ENCODE data around the gene JAML. TPM values are rescaled to one million over a fixed set of nuclear protein-coding genes. Genes with fewer than 3 reads are reported as not detected.

The JAML gene
- total and polyA plus RNA-seq, 2 of the 13 experiments (the other 11 are each of a cell fraction or from before 2014, with no cell fraction given) = 2.0 to 3.3 TPM

DNA sequence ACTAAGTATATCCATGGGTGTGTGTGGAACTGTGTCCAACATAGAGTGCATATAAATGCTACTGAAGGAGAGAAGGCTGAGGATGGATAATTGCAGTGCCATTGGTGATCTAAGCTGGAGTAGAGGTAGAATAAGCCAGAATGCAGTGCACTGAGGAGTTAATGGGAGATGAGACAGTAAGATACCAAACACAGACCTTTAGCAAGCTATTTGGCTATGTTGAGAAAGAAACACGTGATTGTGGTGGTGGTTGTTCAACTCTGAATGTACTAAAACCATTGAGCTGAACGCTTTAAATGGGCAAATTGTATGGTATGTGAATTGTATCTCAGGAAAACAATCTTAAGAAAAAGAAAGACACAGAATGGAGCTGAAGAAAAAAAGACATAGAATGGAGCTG, 22.8 kb downstream of the JAML start:
- Histone ChIP-seq H3K9me3 (ENCODE audit: low read length) (no peaks in the 10 kb centered on the region), H2AFZ (ENCODE audit: low read length) (no peak overlapping the region), H3K27me3 (ENCODE audit: control insufficient read depth in 1 of 2, insufficient read depth in 2 of 2, low read length in 2 of 2) (no peaks in the 10 kb centered on the region), H3K4me1 (ENCODE audit: insufficient read depth, low read length) (peaks cover 87% of the 10 kb centered on the region), H3K36me3 (replicated peaks in 1 of 2; ENCODE audit: control insufficient read depth in 1 of 2, insufficient read depth in 2 of 2, low read length in 2 of 2) (no peaks in the 10 kb centered on the region), H3K79me2 (ENCODE audit: insufficient read depth, low read length) (no peaks in the 10 kb centered on the region), H3K4me2 (ENCODE audit: low read depth, low read length) (peak overlapping the region; percentile 61), H4K20me1 (ENCODE audit: insufficient read depth, low read length) (no peaks in the 10 kb centered on the region), H3K9ac (ENCODE audit: insufficient read depth, low read depth, low read length) (peak overlapping the region; percentile 34), H3K4me3 (replicated peaks in 1 of 3; ENCODE audit: insufficient read depth in 1 of 3, low read depth in 2 of 3, low read length in 3 of 3) (peak overlapping the region in 1 of 3 experiments; percentile 38; a peak in 1 of 6 replicates), H3K27ac (ENCODE audit: extremely low read length, insufficient read depth, low read length) (peak overlapping the region; percentile 92)
- DNase-seq (ENCODE audit: low spot score) = no peak
- peak; percentile 73 for FAIRE-seq
- BruUV-seq (replicated peaks) = TSS peak; percentile 71
- no peak; the same call in 2 of the 3 replicates for ATAC-seq
- in situ Hi-C loops (cut with HindIII; ENCODE audit: extremely low pct_ligation_motif_present, low pct_unique_long_range_greater_than_20kb) = no loop called here
- CTCF ChIA-PET (ENCODE audit: low intra/inter-chr PET ratio, low total read pairs) = no interaction called here
- WGBS (ENCODE audit: low lambda C conversion rate) = 49% methylated on average over 2 of the region's 2 CpGs
- POLR2A ChIA-PET = interaction anchor here (1.0 to 2.4 kb wide), 4 partner anchors 11 to 190 kb away, joined by 3 to 49 read pairs (median 10); partner anchors contain the start of genes MPZL2 and MPZL3
- intact Hi-C loops (cut with micrococcal nuclease; ENCODE audit: unreplicated experiment) = loop anchor here (1.0 kb wide), 1 partner anchor 10 kb away; no protein-coding TSS in a partner anchor
- TF ChIP-seq TOPORS (CRISPR knock-in tag; IDR thresholded peaks at IDR 0.05) (no peak), ZSCAN20 (CRISPR knock-in tag; IDR thresholded peaks at IDR 0.05; ENCODE audit: borderline replicate concordance) (no peak), ZNF124 (CRISPR knock-in tag; IDR thresholded peaks at IDR 0.05) (no peak), ZNF816 (CRISPR knock-in tag; IDR thresholded peaks at IDR 0.05; ENCODE audit: borderline replicate concordance) (no peak), BRD4 (CRISPR knock-in tag; IDR thresholded peaks at IDR 0.05) (0 out of 2 replicates have a peak, but pooled peaks have one; percentile 21), MXD4 (CRISPR knock-in tag; IDR thresholded peaks at IDR 0.05) (no peak), ZNF367 (CRISPR knock-in tag; IDR thresholded peaks at IDR 0.05; ENCODE audit: borderline replicate concordance) (no peak)
- TF ChIP-seq, protein P1, sequence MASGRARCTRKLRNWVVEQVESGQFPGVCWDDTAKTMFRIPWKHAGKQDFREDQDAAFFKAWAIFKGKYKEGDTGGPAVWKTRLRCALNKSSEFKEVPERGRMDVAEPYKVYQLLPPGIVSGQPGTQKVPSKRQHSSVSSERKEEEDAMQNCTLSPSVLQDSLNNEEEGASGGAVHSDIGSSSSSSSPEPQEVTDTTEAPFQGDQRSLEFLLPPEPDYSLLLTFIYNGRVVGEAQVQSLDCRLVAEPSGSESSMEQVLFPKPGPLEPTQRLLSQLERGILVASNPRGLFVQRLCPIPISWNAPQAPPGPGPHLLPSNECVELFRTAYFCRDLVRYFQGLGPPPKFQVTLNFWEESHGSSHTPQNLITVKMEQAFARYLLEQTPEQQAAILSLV (CRISPR knock-in tag; IDR thresholded peaks at IDR 0.05; ENCODE audit: borderline replicate concordance) = no peak
- TF ChIP-seq, protein P2, sequence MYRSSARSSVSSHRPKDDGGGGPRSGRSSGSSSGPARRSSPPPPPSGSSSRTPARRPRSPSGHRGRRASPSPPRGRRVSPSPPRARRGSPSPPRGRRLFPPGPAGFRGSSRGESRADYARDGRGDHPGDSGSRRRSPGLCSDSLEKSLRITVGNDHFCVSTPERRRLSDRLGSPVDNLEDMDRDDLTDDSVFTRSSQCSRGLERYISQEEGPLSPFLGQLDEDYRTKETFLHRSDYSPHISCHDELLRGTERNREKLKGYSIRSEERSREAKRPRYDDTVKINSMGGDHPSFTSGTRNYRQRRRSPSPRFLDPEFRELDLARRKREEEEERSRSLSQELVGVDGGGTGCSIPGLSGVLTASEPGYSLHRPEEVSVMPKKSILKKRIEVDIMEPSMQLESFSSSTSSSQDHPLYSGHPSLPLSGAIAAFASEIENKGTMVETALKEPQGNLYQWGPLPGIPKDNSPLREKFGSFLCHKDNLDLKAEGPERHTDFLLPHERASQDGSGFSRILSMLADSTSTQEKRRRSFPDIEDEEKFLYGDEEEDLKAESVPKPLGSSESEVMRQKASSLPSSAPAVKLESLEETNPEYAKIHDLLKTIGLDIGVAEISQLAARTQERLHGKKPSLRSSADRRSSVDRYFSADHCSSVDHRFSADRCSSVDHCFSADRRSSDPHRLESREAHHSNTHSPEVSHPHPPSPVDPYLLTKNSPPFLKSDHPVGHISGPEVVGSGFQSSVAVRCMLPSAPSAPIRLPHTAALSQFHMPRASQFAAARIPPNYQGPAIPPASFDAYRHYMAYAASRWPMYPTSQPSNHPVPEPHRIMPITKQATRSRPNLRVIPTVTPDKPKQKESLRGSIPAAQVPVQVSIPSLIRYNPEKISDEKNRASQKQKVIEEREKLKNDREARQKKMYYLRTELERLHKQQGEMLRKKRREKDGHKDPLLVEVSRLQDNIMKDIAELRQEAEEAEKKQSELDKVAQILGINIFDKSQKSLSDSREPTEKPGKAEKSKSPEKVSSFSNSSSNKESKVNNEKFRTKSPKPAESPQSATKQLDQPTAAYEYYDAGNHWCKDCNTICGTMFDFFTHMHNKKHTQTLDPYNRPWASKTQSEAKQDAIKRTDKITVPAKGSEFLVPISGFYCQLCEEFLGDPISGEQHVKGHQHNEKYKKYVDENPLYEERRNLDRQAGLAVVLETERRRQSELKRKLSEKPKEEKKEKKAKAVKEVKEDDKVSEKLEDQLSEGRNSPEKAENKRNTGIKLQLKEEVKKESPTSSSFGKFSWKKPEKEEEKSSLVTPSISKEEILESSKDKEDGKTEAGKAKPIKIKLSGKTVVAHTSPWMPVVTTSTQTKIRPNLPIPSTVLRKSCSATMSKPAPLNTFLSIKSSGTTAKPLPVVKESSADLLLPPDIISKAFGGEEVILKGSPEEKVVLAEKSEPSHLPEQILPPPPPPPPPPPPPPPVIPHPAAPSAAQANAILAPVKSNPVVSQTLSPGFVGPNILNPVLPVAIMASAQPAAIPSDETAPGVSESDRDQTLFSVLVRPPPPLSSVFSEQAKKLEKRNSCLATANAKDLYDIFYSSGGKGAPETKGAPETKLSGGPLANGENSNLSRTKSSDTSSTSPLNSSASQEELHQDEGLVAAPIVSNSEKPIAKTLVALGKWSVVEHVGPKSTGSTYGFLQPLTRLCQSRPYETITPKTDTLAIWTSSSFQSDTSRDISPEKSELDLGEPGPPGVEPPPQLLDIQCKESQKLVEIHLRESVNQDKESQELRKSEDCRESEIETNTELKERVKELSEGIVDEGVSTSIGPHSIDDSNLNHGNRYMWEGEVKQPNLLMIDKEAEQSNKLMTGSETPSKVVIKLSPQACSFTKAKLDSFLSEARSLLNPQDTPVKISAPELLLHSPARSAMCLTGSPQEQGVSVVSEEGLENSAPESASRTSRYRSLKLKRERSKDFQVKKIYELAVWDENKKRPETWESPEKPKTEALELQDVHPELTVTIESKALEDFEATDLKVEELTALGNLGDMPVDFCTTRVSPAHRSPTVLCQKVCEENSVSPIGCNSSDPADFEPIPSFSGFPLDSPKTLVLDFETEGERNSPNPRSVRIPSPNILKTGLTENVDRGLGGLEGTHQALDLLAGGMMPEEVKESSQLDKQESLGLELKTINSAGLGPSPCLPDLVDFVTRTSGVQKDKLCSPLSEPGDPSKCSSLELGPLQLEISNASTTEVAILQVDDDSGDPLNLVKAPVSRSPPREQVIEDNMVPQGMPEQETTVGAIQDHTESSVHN (CRISPR knock-in tag; IDR thresholded peaks at IDR 0.05) = no peak
- TF ChIP-seq, protein P3, sequence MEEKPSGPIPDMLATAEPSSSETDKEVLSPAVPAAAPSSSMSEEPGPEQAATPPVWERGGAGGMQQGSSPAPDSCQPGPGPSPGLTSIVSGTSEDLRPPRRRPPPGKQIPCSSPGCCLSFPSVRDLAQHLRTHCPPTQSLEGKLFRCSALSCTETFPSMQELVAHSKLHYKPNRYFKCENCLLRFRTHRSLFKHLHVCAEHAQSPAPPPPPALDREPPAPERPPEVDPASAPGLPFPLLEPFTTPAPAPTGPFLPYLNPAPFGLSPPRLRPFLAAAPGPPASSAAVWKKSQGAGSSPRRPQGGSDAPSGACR (CRISPR knock-in tag; IDR thresholded peaks at IDR 0.05) = no peak
- TF ChIP-seq, protein P4, sequence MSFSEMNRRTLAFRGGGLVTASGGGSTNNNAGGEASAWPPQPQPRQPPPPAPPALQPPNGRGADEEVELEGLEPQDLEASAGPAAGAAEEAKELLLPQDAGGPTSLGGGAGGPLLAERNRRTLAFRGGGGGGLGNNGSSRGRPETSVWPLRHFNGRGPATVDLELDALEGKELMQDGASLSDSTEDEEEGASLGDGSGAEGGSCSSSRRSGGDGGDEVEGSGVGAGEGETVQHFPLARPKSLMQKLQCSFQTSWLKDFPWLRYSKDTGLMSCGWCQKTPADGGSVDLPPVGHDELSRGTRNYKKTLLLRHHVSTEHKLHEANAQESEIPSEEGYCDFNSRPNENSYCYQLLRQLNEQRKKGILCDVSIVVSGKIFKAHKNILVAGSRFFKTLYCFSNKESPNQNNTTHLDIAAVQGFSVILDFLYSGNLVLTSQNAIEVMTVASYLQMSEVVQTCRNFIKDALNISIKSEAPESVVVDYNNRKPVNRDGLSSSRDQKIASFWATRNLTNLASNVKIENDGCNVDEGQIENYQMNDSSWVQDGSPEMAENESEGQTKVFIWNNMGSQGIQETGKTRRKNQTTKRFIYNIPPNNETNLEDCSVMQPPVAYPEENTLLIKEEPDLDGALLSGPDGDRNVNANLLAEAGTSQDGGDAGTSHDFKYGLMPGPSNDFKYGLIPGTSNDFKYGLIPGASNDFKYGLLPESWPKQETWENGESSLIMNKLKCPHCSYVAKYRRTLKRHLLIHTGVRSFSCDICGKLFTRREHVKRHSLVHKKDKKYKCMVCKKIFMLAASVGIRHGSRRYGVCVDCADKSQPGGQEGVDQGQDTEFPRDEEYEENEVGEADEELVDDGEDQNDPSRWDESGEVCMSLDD (CRISPR knock-in tag; IDR thresholded peaks at IDR 0.05; ENCODE audit: borderline replicate concordance) = 0 out of 2 replicates have a peak, but pooled peaks have one; percentile 28
